ENCODE data around the gene SLCO4C1.

DNA sequence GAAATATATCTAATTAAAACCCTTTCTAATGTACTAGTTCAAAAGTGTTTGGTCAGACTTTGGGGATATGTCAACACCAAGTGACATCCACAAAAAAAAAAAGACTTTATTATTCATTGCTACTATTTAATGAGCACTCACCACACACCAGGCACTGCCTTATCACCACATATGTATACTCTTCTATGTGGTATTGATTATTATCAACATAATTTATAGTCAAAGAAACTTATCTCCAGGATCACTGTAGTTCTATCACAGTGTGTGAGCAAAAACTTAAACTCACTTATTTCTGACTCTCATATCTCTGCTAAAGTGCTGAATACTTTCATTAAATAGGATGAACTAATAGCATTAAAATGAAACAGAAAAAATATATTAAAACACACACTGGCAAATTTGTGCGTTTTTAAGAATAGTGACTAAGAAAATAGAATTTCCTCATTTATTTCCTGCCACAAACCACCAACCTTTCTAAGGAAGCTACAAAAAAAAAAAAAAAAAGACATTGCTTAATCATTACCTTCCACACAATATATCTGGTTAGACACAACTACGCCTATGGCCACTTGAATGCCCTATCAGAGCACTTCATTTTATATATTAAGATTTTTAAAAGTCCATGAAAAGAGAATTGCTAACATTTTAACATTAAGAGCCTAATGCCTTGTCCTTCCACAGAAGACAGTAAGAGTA, 12.8 kb downstream of the SLCO4C1 start:
- TF ChIP-seq, protein P1, sequence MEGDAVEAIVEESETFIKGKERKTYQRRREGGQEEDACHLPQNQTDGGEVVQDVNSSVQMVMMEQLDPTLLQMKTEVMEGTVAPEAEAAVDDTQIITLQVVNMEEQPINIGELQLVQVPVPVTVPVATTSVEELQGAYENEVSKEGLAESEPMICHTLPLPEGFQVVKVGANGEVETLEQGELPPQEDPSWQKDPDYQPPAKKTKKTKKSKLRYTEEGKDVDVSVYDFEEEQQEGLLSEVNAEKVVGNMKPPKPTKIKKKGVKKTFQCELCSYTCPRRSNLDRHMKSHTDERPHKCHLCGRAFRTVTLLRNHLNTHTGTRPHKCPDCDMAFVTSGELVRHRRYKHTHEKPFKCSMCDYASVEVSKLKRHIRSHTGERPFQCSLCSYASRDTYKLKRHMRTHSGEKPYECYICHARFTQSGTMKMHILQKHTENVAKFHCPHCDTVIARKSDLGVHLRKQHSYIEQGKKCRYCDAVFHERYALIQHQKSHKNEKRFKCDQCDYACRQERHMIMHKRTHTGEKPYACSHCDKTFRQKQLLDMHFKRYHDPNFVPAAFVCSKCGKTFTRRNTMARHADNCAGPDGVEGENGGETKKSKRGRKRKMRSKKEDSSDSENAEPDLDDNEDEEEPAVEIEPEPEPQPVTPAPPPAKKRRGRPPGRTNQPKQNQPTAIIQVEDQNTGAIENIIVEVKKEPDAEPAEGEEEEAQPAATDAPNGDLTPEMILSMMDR (IDR thresholded peaks at IDR 0.05; ENCODE audit: poor library complexity), result no peak
- TF ChIP-seq EZH2 (IDR thresholded peaks at IDR 0.05; ENCODE audit: borderline replicate concordance), result no peak
